Measurements from ENCODE around the gene CAPSL.
"Not testable (repeated sequence)": the region's sequence is repeated elsewhere in the genome, so short reads cannot be mapped to it uniquely, and the experiment has no call there.

Gene CAPSL

DNA sequence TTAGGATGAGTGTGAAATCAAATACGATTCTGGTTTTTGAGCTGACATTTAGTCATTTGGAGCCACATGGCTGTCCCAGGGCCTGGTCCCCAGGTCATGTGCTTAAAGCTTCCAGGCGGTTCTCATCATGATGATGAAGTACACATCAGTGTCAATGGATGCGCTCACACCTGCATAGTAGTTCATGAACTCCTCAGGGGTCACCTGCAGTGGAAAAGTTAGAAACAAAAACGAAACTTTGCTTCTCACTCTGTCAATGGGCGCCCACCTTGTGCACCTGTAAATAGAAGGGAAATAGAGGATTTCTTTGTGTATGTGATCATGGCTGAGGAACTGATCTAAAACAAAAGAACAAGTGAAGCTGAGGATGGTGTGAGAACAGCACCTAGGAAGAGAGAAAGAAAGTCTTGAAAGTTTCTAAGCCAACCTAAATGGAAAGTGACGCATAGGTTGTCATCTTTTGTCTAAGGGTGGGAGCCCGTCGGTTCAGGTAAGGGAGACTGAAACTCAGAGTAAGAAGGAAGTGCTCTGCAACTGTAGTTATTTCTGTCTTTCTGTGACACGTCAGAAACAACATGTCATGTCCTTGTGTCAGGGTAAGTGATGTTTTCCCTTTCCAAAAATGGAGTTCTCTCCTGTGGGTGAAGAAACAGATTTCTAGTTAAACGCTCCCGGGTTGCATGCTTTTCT lies 33.8 kb downstream of the CAPSL start:
- DNase-seq = no peak

DNA sequence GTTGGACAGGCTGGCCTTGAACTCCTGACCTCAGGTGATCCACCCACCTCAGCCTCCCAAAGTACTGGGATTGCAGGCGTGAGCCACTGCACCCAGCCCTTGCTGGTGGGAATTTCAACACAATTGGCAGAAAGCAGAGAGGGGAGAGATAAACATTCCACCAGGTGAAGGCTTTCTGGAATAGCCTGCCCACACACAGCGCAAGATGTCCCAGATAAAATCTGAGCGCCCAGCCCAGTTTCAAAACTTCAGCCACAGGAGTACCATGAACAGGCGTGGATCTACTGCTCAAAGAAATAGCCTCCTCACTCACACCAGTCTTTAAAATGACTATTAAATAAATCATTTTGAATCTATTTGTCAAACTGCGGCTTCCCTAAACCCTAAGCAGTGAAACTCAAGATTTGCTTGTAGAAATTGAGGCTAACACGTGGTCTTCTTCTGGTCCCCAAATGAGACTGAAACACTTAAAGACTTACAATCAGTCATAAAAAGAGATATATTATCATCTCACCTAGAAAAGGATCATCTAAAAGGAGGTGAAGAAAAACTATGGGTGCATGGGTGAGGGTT lies 34.7 kb downstream of the CAPSL start:
- no peak for DNase-seq

GRCh38 chr5:35902046-35902672 lies 36.3 kb downstream of the CAPSL start:
- DNase-seq = no peak

GRCh38 chr5:35900972-35901695 lies 37.3 kb downstream of the CAPSL start:
- no peak for DNase-seq

GRCh38 chr5:35899800-35900199 lies 38.6 kb downstream of the CAPSL start:
- DNase-seq = no peak

DNA sequence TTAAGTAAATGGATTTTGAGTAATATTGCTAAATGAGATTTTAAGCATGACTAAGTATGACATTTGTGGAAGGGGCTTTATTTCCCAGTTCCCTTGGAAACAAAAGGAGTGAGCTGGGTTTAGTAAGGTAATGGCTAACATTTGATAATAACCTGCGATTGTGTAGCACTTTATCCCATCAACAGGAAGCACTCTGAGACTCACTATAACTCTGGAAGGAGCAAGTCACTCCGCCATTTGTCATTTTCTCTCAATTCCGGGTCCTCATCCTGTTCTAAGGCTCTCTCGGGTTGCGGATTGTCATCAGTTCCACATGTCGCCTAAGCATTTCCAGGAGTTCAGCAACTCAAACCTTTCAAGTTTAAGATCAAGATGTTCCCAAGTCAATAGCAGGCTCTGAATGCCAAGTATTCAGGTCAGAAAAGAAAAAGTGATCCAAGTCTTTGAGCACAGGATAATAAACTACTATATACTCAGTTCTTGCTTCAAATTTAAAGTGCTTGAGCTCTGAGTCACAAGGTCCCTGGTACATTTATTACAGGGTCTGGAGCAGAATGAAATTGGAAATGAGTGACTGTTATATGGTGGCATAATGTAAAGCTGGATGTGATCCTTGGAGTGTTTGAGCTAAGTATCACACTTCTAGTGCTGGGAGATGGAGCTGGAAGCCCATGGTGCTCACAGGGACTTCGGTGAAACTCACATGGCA lies 39.3 kb downstream of the CAPSL start:
- no peak for DNase-seq

- no peak for DNase-seq
These were observed 44.3 kb downstream of the CAPSL start for GRCh38 chr5:35894131-35894530.

GRCh38 chr5:35892799-35893198 lies 45.6 kb downstream of the CAPSL start:
- not testable (repeated sequence) for DNase-seq

- DNase-seq = no peak
These were observed 48.1 kb downstream of the CAPSL start for GRCh38 chr5:35890021-35891020.

DNA sequence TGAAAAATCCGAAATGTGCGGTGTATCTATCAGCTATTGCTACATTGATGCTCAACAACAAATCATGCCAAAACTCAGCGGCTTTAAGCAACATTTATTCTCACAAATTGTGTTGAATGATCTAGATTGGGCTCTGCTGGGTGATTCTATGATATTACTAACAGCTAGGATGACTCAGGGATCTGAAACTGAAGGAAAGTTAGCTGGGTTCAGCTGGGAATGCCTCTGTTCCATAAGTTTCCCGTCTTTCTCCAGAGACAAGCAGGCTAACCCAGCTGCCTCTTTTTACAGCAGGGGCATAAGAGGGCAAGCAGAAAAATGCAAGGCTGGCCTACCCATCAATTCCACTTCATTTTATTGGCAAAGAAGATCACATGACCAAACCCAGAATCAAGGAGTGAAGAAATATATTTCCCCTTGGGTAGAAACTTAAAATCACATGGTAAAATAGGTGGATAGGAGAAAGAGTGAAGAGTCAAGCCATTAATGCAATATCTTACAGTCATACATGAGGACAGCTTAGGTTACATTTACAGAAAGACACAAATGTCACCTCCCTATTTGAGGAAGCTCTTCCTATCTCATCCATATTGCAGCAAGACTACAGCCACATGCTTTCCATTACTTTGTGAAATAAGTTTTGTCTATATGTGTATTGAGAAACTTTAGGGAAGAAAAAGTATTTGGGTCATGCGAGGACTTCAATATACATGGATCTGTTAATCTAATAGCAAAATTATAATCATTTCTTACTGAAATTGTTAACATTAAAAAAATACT lies 50.9 kb downstream of the CAPSL start:
- DNase-seq = no peak

DNA sequence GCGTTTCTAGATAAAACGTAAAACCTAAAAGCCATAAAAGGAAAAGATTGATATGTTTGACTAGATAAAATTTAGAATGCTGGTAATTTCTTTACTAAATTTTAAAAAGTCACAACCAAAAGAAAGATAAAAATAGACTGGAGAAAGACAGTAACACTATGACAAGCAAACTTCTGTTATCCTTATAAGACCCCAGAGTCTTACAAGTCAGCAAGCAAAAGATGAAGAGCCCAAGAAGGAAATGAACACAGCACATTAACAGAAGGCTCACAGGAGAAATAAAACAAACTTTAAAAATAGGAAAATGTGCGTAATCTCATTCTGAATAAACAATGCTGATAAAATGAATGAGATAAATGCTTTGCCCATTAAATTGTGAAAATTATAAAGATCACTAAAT lies 52.0 kb downstream of the CAPSL start:
- no peak for DNase-seq

DNA sequence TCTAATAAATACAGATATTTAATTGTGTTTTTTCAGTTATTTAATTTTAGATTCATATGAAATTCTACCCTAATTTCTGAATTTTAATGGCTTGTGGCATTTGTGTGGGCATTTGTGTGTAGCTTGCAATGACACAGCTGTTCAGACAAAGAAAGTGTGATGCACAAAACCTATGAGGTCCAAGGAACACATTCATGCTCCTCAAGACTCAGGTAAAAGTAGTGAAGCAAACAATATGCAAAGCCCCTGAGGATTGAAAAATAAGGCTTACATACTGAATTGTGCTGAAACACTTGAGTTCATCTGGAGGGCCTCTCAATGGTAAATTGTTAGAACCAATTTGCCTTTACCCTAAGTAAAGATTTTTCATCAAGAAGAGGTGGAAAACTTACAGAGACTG lies 53.6 kb downstream of the CAPSL start:
- DNase-seq = no peak

GRCh38 chr5:35884191-35884769 lies 54.1 kb downstream of the CAPSL start:
- DNase-seq = no peak

DNA sequence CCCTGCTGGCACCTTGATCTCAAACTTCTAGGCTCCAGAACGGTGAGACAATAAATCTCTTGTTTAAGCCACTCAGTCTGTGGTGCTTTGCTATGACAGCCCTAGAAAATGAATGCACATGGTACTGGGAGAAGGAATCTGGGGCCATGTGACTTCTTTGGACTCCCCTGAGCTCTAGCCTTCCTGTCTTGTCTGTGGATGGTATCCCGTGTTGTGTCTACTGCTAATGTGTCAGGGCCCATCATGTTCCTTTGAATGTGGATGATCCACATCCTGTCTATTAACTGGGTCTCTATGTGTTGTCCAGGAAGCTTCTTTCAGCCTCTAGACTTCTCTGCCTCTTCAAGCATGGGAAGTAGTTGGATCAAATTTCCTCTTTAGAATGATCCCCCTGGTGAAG lies 56.7 kb downstream of the CAPSL start:
- no peak for DNase-seq

DNA sequence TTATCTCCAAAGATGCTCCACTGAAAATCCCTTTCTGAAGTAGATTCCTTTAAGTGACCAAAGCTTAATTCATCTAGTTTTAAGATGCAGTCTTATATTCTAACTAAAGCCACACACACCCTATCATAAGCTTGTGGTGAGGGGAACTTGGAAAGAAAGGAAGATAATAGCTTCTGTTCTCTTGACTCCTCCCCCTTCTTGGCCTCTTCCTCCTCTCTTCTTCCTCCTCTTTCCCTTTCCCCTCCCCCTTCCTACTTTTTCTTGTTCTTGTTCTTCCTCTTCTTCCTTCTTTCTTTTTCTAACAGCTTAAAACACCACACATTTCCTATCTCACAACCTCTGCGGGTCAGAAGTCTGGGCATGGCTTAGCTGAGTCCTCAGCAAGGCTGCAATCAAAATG lies 58.3 kb downstream of the CAPSL start:
- DNase-seq = no peak

DNA sequence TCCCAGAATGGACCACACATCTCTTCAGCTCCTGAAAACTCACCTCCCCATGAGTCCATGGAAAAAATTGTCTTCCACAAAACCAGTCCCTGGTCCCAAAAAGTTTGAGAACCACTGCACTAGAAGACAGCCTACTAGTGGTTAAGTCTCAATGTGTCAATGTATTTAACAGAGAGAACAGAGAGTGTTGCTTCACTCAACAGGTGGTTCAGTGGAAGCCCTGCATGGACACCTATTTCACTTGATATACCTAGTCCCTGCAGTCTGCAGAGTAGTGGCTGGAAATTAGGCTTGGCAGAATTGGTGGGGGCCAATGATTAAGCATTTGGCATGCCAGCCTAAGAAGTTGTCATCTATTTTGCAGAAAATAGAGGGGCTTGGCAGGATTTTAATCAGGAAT lies 58.8 kb downstream of the CAPSL start:
- DNase-seq = no peak

GRCh38 chr5:35879096-35879495 lies 59.3 kb downstream of the CAPSL start:
- DNase-seq = no peak

GRCh38 chr5:35878079-35878478 lies 60.3 kb downstream of the CAPSL start:
- DNase-seq = no peak

DNA sequence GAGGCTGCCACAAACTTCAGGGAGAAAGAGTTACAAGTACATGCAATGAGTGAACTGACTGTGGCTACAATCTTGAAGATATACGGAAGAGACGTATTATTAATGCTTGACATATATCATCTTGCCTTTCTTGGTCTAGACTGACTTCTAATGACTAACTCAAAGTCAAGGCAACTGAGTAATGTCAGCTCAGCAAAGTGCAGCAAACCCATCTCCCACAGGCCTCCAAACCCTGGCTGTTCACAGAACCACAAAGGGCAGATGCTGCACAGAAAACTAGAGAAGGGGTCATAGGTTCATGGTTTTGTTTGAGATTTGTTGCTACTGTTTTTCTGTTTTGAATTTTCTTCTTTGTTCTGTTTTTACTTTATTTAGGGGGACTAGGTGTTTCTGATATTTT lies 60.8 kb downstream of the CAPSL start:
- DNase-seq = no peak

GRCh38 chr5:35876922-35877321 lies 61.5 kb downstream of the CAPSL start:
- DNase-seq = no peak

- DNase-seq = no peak
These were observed 62.0 kb downstream of the CAPSL start for GRCh38 chr5:35876454-35876853.

Data from NCI-H526 treated with DMSO at 0.1 percent for 48 hours (cell line).